SK-N-SH (cell line): ENCODE data around the gene KDSR. TPM values are rescaled to one million over a fixed set of nuclear protein-coding genes. Genes with fewer than 3 reads are reported as not detected.

Experiments used
- CTCF ChIA-PET: fragments of 300-600, 350-600 bp; formaldehyde crosslinking; extraction: SDS; loops from one replicate; lab custom pipeline; 2021; lab: Yijun Ruan, JAX
- POLR2A ChIA-PET: fragments of 350-600 bp; sonication (Branson Sonifier 250); formaldehyde crosslinking; extraction: SDS; loops from one replicate; lab custom pipeline; 2020; ENCODE audit warnings: antibody characterized with exemption, inconsistent platforms; lab: Yijun Ruan, JAX
- DNase-seq: peaks from one replicate; pipeline ENCODE4 v3.0.0; 2012
- H2AFZ ChIP-seq: fragments of 200-600 bp; sonication (generic); 2 replicates; pipeline ENCODE4 v1.8.1; 2016; ENCODE audit warnings: antibody characterized with exemption, mild to moderate bottlenecking, low read depth
- H3F3A ChIP-seq: fragments of 200-600 bp; sonication (generic); replicated peaks from 2 replicates; pipeline ENCODE3; 2016; ENCODE audit warnings: antibody characterized with exemption, mild to moderate bottlenecking; ENCODE audit not compliant: insufficient read depth
- H3K27ac ChIP-seq, 2 experiments: fragments of 200-500 bp in 1 of 2; fragments of 200-600 bp in 1 of 2; sonication (Bioruptor generic) in 1 of 2; sonication (generic), shearing (Covaris generic) in 1 of 2; 2 replicates each; pipeline versions ENCODE4 v1.5.1 to v1.6.1; 2014 to 2016; ENCODE audit warnings: low read depth in 2 of 2, inconsistent platforms in 1 of 2, low read length in 1 of 2, mild to moderate bottlenecking in 1 of 2, mixed read lengths in 1 of 2
- H3K27me3 ChIP-seq: fragments of 200-600 bp; sonication (generic), shearing (Covaris generic); 2 replicates; pipeline ENCODE4 v1.6.1; 2016; ENCODE audit warnings: mixed run types; ENCODE audit not compliant: insufficient read depth
- H3K36me3 ChIP-seq, 2 experiments: fragments of 200-500 bp in 1 of 2; fragments of 200-600 bp in 1 of 2; sonication (Bioruptor generic) in 1 of 2; sonication (generic) in 1 of 2; replicated peaks in 1 of 2; 2 replicates each; pipeline versions ENCODE3 to v1.5.1; 2014 to 2016; ENCODE audit warnings: low read length in 1 of 2, mild to moderate bottlenecking in 1 of 2; ENCODE audit not compliant: insufficient read depth in 2 of 2, control insufficient read depth in 1 of 2
- H3K4me1 ChIP-seq, 2 experiments: fragments of 200-500 bp in 1 of 2; fragments of 200-600 bp in 1 of 2; sonication (Bioruptor generic) in 1 of 2; sonication (generic), shearing (Covaris generic) in 1 of 2; 2 replicates each; pipeline versions ENCODE4 v1.5.1 to v1.6.1; 2014 to 2016; ENCODE audit warnings: low read depth in 1 of 2, low read length in 1 of 2, mixed run types in 1 of 2; ENCODE audit not compliant: insufficient read depth in 2 of 2, control insufficient read depth in 1 of 2
- H3K4me2 ChIP-seq: fragments of 200-600 bp; sonication (generic), shearing (Covaris generic); 2 replicates; pipeline ENCODE4 v1.6.1; 2017; ENCODE audit warnings: mixed run types
- H3K4me3 ChIP-seq, 2 experiments: fragments of 200-500 bp in 1 of 2; fragments of 200-600 bp in 1 of 2; sonication (Bioruptor generic) in 1 of 2; sonication (generic), shearing (Covaris generic) in 1 of 2; 2 replicates each; pipeline versions ENCODE4 v1.5.1 to v1.8.1; 2014 to 2016; ENCODE audit warnings: low read depth in 2 of 2, inconsistent platforms in 1 of 2, low read length in 1 of 2, mild to moderate bottlenecking in 1 of 2, mixed read lengths in 1 of 2, moderate library complexity in 1 of 2
- H3K79me2 ChIP-seq: fragments of 200-600 bp; sonication (generic); 2 replicates; pipeline ENCODE4 v1.8.1; 2017; ENCODE audit warnings: mild to moderate bottlenecking; ENCODE audit not compliant: insufficient read depth
- H3K9ac ChIP-seq: fragments of 200-600 bp; sonication (generic); 2 replicates; pipeline ENCODE4 v1.6.1; 2017; ENCODE audit warnings: mixed run types
- H3K9me2 ChIP-seq: fragments of 200-600 bp; sonication (generic); 2 replicates; pipeline ENCODE4 v1.6.1; 2017; ENCODE audit warnings: mixed run types
- H3K9me3 ChIP-seq: fragments of 200-600 bp; sonication (generic); 2 replicates; pipeline ENCODE4 v1.6.1; 2017; ENCODE audit warnings: mixed run types, mild to moderate bottlenecking, moderate library complexity
- H4K20me1 ChIP-seq: fragments of 200-600 bp; sonication (generic); 2 replicates; pipeline ENCODE4 v1.6.1; 2017; ENCODE audit warnings: mild to moderate bottlenecking, mixed run types; ENCODE audit not compliant: insufficient read depth
- ELF1 ChIP-seq: IDR thresholded peaks from 2 replicates; pipeline ENCODE4 v1.4.0; 2012
- EP300 ChIP-seq, 2 experiments: IDR thresholded peaks; 2 replicates each; pipeline versions ENCODE4 v1.4.0 to v1.6.1; 2012; ENCODE audit warnings: borderline replicate concordance in 1 of 2, low read depth in 1 of 2, low read length in 1 of 2
- FOXJ3 ChIP-seq: sonication (generic); formaldehyde crosslinking; IDR thresholded peaks from 2 replicates; pipeline ENCODE4 v1.5.1; 2020; ENCODE audit warnings: mild to moderate bottlenecking, missing genetic modification reagents
- GABPA ChIP-seq: IDR thresholded peaks from 2 replicates; pipeline ENCODE4 v1.4.0; 2012; ENCODE audit warnings: low read depth, mild to moderate bottlenecking
- MXI1 ChIP-seq: IDR thresholded peaks from 2 replicates; pipeline ENCODE4 v1.6.1; 2012; ENCODE audit warnings: mild to moderate bottlenecking, low read depth, low read length, improper control_type of control experiment
- NFIC ChIP-seq: IDR thresholded peaks from 2 replicates; pipeline ENCODE4 v1.4.0; 2012; ENCODE audit warnings: borderline replicate concordance
- RCOR1 ChIP-seq: fragments of 150-350 bp; IDR thresholded peaks from 2 replicates; pipeline ENCODE4 v1.6.1; 2017; ENCODE audit warnings: antibody characterized with exemption, low read length
- RXRA ChIP-seq: IDR thresholded peaks from 2 replicates; pipeline ENCODE4 v1.4.0; 2012; ENCODE audit warnings: low read depth, mild to moderate bottlenecking, borderline replicate concordance
- SMC3 ChIP-seq: IDR thresholded peaks from 2 replicates; pipeline ENCODE4 v1.6.1; 2012; ENCODE audit warnings: low read depth, low read length, improper control_type of control experiment
- TAF1 ChIP-seq: IDR thresholded peaks from 2 replicates; pipeline ENCODE4 v1.6.1; 2012; ENCODE audit warnings: low read depth, mild to moderate bottlenecking, low read length, moderate library complexity, borderline replicate concordance
- WGBS: methylation state at CpG from one replicate; pipeline ENCODE4 v1.1.6; 2017; ENCODE audit warnings: low lambda C conversion rate; 5-methylcytosine and 5-hydroxymethylcytosine counted together
- polyA plus RNA-seq, 3 experiments: library from polyadenylated mRNA; depleted of rRNA; stranded (reverse); fragments of >200 nt; gene quantifications; 2 replicates each; pipeline ENCODE4 v1.2.3, GENCODE V29; 2012
- TF ChIP-seq, protein P1 (sequence below): IDR thresholded peaks from 2 replicates; pipeline ENCODE4 v1.4.0; 2012; ENCODE audit warnings: low read depth, borderline replicate concordance
- TF ChIP-seq, protein P2 (sequence below): fragments of 150-350 bp; IDR thresholded peaks from 2 replicates; pipeline ENCODE4 v1.6.1; 2016; ENCODE audit warnings: mild to moderate bottlenecking, low read depth, low read length
- TF ChIP-seq, protein P3 (sequence below): fragments of 150-350 bp; IDR thresholded peaks from 2 replicates; pipeline ENCODE4 v1.6.1; 2017; ENCODE audit warnings: antibody characterized with exemption, low read length, low read depth, borderline replicate concordance
- TF ChIP-seq, protein P4 (sequence below): fragments of 200-600 bp; sonication (generic); IDR thresholded peaks from 2 replicates; pipeline ENCODE4 v1.6.1; 2017; ENCODE audit warnings: antibody characterized with exemption, mild to moderate bottlenecking, moderate library complexity

The KDSR gene
- polyA plus RNA-seq, 1 of the 3 experiments (the other 2 are of a cell fraction): 22.3 TPM

DNA sequence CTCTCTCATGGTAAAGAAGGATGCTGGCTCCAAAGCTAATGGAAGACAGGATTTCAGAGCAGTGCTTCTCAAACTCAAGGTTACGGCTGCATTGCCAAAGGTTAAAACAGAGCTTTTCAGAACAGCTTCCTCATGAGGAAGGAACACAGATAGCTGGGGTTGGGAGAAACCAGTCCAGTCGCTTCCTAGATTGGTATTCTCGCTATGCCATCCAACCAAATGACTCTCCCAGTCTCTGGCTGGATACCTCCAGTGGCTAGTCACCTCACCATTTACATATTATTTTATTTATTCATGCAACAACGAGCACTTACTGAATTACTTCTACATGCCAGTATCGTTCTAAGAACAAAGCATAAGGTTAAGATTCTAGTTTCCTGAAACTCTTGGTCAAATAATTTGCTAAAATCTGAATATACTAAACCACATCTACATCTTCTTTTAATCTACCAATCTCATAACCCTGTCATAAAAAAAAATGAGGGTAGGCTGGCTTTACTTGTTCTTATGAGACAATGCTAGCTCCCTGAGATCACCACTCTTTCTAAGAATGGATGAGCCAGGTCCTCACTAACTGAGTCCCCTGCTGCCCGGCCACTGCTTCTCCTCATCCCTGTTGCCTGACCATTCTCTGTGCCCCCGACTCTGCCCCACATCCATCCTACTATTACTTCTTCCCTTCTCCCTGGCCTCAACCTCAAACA, 20.4 kb downstream of the KDSR start:
- CTCF ChIA-PET: interaction anchor here (1.5 kb wide), 1 partner anchor 93 kb away, joined by 6 read pairs; no protein-coding TSS in a partner anchor
- Histone ChIP-seq H3K27ac (no peak overlapping the region), H3K36me3 (peaks cover 52 to 64% of the 10 kb centered on the region in 2 experiments), H3K27me3 (no peaks in the 10 kb centered on the region), H2AFZ (no peak overlapping the region), H3K9me2 (no peaks in the 10 kb centered on the region), H3K9ac (no peak overlapping the region), H4K20me1 (no peaks in the 10 kb centered on the region), H3F3A (peaks cover 9% of the 10 kb centered on the region), H3K79me2 (no peaks in the 10 kb centered on the region; the same call in 1 of the 2 replicates), H3K4me2 (no peak overlapping the region), H3K9me3 (no peaks in the 10 kb centered on the region), H3K4me3 (no peak overlapping the region), H3K4me1 (peaks cover 0 to 7% of the 10 kb centered on the region in 2 experiments; a peak in 1 of 4 replicates)
- 92% methylated on average over 7 of the region's 7 CpGs for WGBS
- DNase-seq: no peak
- POLR2A ChIA-PET: no interaction called here
- TF ChIP-seq SMC3: no peak
- no peak for TF ChIP-seq FOXJ3 (CRISPR knock-in tag)
- no peak for TF ChIP-seq RCOR1
- TF ChIP-seq, protein P1, sequence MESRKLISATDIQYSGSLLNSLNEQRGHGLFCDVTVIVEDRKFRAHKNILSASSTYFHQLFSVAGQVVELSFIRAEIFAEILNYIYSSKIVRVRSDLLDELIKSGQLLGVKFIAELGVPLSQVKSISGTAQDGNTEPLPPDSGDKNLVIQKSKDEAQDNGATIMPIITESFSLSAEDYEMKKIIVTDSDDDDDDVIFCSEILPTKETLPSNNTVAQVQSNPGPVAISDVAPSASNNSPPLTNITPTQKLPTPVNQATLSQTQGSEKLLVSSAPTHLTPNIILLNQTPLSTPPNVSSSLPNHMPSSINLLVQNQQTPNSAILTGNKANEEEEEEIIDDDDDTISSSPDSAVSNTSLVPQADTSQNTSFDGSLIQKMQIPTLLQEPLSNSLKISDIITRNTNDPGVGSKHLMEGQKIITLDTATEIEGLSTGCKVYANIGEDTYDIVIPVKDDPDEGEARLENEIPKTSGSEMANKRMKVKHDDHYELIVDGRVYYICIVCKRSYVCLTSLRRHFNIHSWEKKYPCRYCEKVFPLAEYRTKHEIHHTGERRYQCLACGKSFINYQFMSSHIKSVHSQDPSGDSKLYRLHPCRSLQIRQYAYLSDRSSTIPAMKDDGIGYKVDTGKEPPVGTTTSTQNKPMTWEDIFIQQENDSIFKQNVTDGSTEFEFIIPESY: no peak
- TF ChIP-seq TAF1: no peak
- TF ChIP-seq, protein P2, sequence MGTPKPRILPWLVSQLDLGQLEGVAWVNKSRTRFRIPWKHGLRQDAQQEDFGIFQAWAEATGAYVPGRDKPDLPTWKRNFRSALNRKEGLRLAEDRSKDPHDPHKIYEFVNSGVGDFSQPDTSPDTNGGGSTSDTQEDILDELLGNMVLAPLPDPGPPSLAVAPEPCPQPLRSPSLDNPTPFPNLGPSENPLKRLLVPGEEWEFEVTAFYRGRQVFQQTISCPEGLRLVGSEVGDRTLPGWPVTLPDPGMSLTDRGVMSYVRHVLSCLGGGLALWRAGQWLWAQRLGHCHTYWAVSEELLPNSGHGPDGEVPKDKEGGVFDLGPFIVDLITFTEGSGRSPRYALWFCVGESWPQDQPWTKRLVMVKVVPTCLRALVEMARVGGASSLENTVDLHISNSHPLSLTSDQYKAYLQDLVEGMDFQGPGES: no peak
- no peak for TF ChIP-seq RXRA
- no peak for TF ChIP-seq NFIC
- TF ChIP-seq MXI1: no peak
- TF ChIP-seq EP300 (IDR thresholded peaks at IDR 0.05; ENCODE audit: borderline replicate concordance in 1 of 2, low read depth in 1 of 2, low read length in 1 of 2): no peak
- TF ChIP-seq, protein P3, sequence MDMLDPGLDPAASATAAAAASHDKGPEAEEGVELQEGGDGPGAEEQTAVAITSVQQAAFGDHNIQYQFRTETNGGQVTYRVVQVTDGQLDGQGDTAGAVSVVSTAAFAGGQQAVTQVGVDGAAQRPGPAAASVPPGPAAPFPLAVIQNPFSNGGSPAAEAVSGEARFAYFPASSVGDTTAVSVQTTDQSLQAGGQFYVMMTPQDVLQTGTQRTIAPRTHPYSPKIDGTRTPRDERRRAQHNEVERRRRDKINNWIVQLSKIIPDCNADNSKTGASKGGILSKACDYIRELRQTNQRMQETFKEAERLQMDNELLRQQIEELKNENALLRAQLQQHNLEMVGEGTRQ: no peak
- TF ChIP-seq GABPA: no peak
- no peak for TF ChIP-seq ELF1
- TF ChIP-seq, protein P4, sequence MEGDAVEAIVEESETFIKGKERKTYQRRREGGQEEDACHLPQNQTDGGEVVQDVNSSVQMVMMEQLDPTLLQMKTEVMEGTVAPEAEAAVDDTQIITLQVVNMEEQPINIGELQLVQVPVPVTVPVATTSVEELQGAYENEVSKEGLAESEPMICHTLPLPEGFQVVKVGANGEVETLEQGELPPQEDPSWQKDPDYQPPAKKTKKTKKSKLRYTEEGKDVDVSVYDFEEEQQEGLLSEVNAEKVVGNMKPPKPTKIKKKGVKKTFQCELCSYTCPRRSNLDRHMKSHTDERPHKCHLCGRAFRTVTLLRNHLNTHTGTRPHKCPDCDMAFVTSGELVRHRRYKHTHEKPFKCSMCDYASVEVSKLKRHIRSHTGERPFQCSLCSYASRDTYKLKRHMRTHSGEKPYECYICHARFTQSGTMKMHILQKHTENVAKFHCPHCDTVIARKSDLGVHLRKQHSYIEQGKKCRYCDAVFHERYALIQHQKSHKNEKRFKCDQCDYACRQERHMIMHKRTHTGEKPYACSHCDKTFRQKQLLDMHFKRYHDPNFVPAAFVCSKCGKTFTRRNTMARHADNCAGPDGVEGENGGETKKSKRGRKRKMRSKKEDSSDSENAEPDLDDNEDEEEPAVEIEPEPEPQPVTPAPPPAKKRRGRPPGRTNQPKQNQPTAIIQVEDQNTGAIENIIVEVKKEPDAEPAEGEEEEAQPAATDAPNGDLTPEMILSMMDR: no peak
